MM.1S (cell line): ENCODE measurements around the gene TSPAN31.
A peak's percentile ranks its signal among the peaks of the same experiment; 100 is the strongest.

Source experiments
- DNase-seq: peaks from one replicate; pipeline ENCODE4 v3.0.0-alpha.2; 2015
- H2AFZ ChIP-seq: fragments of 300-600 bp; sonication (generic); 2 replicates; pipeline ENCODE4 v1.6.0; 2016; ENCODE audit warnings: antibody characterized with exemption, low read length
- H3F3A ChIP-seq: fragments of 300-600 bp; sonication (generic); 2 replicates; pipeline ENCODE4 v1.6.1; 2016; ENCODE audit warnings: mild to moderate bottlenecking, antibody characterized with exemption, low read length, moderate library complexity, mixed read lengths; ENCODE audit not compliant: insufficient read depth
- H3K27ac ChIP-seq: fragments of 300-600 bp; sonication (generic); 2 replicates; pipeline ENCODE4 v1.5.1; 2016; ENCODE audit warnings: mild to moderate bottlenecking, low read length
- H3K27me3 ChIP-seq: fragments of 300-600 bp; sonication (generic); replicated peaks from 2 replicates; pipeline ENCODE4 v1.6.0; 2016; ENCODE audit warnings: low read length; ENCODE audit not compliant: insufficient read depth
- H3K36me3 ChIP-seq: fragments of 300-600 bp; sonication (generic); replicated peaks from 2 replicates; pipeline ENCODE4 v1.6.1; 2016; ENCODE audit warnings: mild to moderate bottlenecking, low read length, mixed read lengths; ENCODE audit not compliant: insufficient read depth
- H3K4me1 ChIP-seq: fragments of 300-600 bp; sonication (generic); 2 replicates; pipeline ENCODE4 v1.6.1; 2016; ENCODE audit warnings: low read length, mixed read lengths
- H3K4me2 ChIP-seq: fragments of 300-600 bp; sonication (generic); 2 replicates; pipeline ENCODE4 v1.6.0; 2016; ENCODE audit warnings: low read depth, low read length
- H3K4me3 ChIP-seq: fragments of 300-600 bp; sonication (generic); 2 replicates; pipeline ENCODE4 v1.5.1; 2016; ENCODE audit warnings: low read length, mixed read lengths
- H3K79me2 ChIP-seq: fragments of 300-600 bp; sonication (generic); 2 replicates; pipeline ENCODE4 v1.6.1; 2016; ENCODE audit warnings: mixed run types, low read length, mixed read lengths
- H3K9ac ChIP-seq: fragments of 300-600 bp; sonication (generic); 2 replicates; pipeline ENCODE4 v1.6.1; 2016; ENCODE audit warnings: low read length, mixed read lengths
- H3K9me2 ChIP-seq: fragments of 300-600 bp; sonication (generic); replicated peaks from 2 replicates; pipeline ENCODE4 v1.6.1; 2016; ENCODE audit warnings: mild to moderate bottlenecking, low read length, mixed read lengths; ENCODE audit not compliant: insufficient read depth
- H3K9me3 ChIP-seq: fragments of 300-600 bp; sonication (generic); replicated peaks from 2 replicates; pipeline ENCODE4 v1.6.1; 2016; ENCODE audit warnings: mild to moderate bottlenecking, low read length, mixed read lengths; ENCODE audit not compliant: insufficient read depth
- H4K20me1 ChIP-seq: fragments of 300-600 bp; sonication (generic); 2 replicates; pipeline ENCODE4 v1.6.1; 2016; ENCODE audit warnings: mild to moderate bottlenecking, low read length, moderate library complexity, mixed read lengths; ENCODE audit not compliant: insufficient read depth
- EZH2 ChIP-seq: fragments of 300-600 bp; sonication (generic); optimal IDR thresholded peaks from 2 replicates; pipeline ENCODE3; 2017; ENCODE audit warnings: low read depth, mild to moderate bottlenecking, antibody characterized with exemption, low read length, mixed read lengths
- EZH2phosphoT487 ChIP-seq: fragments of 300-600 bp; sonication (generic); IDR thresholded peaks from 2 replicates; pipeline ENCODE4 v1.6.1; 2018; ENCODE audit warnings: antibody characterized with exemption, low read length
- TF ChIP-seq, protein P1 (sequence below): fragments of 300-600 bp; sonication (generic); IDR thresholded peaks from 2 replicates; pipeline ENCODE4 v1.5.1; 2016; ENCODE audit warnings: antibody characterized with exemption, low read length, mixed read lengths

Gene TSPAN31

DNA sequence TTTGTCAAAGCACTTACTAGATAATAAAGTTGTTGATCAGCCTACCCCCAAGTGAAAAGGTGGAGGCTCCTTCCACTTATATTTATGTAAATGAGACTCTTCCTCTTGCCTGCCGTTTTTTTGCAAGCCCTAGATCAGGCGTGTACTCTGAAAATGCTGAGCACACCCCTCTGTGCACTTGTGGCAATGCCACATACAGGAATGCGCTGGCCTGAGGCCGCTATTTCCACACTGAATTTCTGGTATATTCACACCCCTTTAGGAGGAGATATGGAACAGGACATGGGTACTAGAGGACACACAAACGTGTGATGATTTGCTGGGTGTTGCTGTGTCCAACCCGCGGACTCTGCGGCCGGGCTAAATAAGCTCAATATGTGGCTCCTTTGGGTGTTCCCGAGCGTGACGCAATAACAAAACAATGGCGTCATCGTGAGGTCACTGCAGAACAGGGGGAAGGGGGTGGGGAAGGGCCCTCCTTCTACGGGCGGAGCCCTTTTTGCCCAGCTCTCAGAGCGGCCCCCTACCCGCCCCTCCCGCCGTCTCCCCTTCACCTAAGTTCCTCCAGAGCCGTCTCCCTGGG is 554 bp upstream of the TSPAN31 start:
- H3K4me2 ChIP-seq: peak overlapping the region; percentile 34
- H3K27ac ChIP-seq: peak overlapping the region; percentile 75

DNA sequence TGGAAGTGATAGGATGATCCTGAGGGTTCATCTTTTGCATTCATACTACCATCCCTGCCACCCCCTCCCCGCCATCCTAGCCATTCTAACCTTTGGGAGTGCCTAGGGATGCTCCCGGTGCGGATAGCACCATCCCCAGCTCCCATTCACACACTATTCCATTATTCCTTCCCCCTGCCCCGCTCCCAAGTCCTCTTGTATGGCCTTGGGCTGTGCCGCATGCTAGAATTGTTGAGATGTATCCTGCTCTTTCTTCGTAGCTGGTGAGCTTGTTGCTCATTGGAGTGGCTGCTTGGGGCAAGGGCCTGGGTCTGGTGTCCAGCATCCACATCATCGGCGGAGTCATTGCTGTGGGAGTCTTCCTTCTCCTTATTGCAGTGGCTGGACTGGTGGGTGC is 644 bp downstream of the TSPAN31 start:
- Histone ChIP-seq H3K36me3 (peaks cover 7% of the 10 kb centered on the region; the same call in 1 of the 2 replicates), H2AFZ (no peak overlapping the region), H3K27me3 (no peaks in the 10 kb centered on the region), H4K20me1 (no peaks in the 10 kb centered on the region), H3K27ac (peak overlapping the region; percentile 75; the same call in 1 of the 2 replicates), H3K4me1 (peaks cover 26% of the 10 kb centered on the region), H3K9ac (peak overlapping the region; percentile 87), H3K9me3 (no peaks in the 10 kb centered on the region), H3K79me2 (peaks cover 42% of the 10 kb centered on the region), H3K4me2 (peak overlapping the region; percentile 89), H3K9me2 (no peaks in the 10 kb centered on the region), H3K4me3 (peak overlapping the region; percentile 82), H3F3A (peaks cover 42% of the 10 kb centered on the region)
- TF ChIP-seq EZH2 (no peak), EZH2phosphoT487 (no peak)
- TF ChIP-seq, protein P1, sequence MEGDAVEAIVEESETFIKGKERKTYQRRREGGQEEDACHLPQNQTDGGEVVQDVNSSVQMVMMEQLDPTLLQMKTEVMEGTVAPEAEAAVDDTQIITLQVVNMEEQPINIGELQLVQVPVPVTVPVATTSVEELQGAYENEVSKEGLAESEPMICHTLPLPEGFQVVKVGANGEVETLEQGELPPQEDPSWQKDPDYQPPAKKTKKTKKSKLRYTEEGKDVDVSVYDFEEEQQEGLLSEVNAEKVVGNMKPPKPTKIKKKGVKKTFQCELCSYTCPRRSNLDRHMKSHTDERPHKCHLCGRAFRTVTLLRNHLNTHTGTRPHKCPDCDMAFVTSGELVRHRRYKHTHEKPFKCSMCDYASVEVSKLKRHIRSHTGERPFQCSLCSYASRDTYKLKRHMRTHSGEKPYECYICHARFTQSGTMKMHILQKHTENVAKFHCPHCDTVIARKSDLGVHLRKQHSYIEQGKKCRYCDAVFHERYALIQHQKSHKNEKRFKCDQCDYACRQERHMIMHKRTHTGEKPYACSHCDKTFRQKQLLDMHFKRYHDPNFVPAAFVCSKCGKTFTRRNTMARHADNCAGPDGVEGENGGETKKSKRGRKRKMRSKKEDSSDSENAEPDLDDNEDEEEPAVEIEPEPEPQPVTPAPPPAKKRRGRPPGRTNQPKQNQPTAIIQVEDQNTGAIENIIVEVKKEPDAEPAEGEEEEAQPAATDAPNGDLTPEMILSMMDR: no peak
- DNase-seq: no peak

More for the DNA sequence above, 554 bp upstream of the TSPAN31 start:
- Histone ChIP-seq H2AFZ (peak overlapping the region; percentile 56), H3F3A (peaks cover 42% of the 10 kb centered on the region), H3K27me3 (no peaks in the 10 kb centered on the region), H3K4me1 (peaks cover 28% of the 10 kb centered on the region), H3K9me3 (no peaks in the 10 kb centered on the region), H3K9me2 (no peaks in the 10 kb centered on the region), H3K79me2 (peaks cover 43% of the 10 kb centered on the region), H3K4me3 (peak overlapping the region; percentile 82), H4K20me1 (no peaks in the 10 kb centered on the region; the same call in 1 of the 2 replicates), H3K9ac (peak overlapping the region; percentile 87), H3K36me3 (0 out of 2 replicates have a peak, but pooled peaks cover 7% of the 10 kb centered on the region)
- TF ChIP-seq, protein P1: no peak
- TF ChIP-seq EZH2phosphoT487: no peak
- no peak for TF ChIP-seq EZH2
- DNase-seq: peak; percentile 51

DNA sequence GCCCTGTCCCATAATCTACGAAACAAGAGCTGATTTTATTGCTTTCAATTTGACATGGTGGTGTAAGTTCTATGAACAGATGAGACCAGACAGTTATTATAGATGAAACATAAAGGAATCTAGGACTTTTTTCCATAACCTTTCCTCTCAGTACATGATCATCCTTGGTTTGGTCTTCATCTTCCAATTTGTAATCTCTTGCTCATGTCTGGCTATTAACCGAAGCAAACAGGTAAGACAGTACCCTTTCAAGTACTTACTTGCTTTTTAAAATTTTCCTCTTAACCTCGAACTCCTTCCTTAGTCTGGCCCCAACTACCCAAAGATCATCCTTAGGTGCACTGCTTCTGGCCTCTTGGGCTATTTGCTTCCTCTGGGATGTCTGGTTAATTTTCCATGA is 1.2 kb downstream of the TSPAN31 start:
- no peak overlapping the region; the same call in 1 of the 2 replicates for H3K9ac ChIP-seq
- TF ChIP-seq EZH2phosphoT487 (no peak), EZH2 (no peak)
- TF ChIP-seq, protein P1: no peak
- no peak for DNase-seq
- H3K9me3 ChIP-seq: no peaks in the 10 kb centered on the region
- no peaks in the 10 kb centered on the region for H4K20me1 ChIP-seq
- H3K4me3 ChIP-seq: peak overlapping the region; percentile 82
- H3K79me2 ChIP-seq: peaks cover 42% of the 10 kb centered on the region
- H3F3A ChIP-seq: peaks cover 41% of the 10 kb centered on the region
- peaks cover 26% of the 10 kb centered on the region for H3K4me1 ChIP-seq
- no peak overlapping the region for H3K27ac ChIP-seq
- no peaks in the 10 kb centered on the region for H3K9me2 ChIP-seq
- no peaks in the 10 kb centered on the region for H3K27me3 ChIP-seq
- H2AFZ ChIP-seq: no peak overlapping the region
- H3K36me3 ChIP-seq: peaks cover 7% of the 10 kb centered on the region; the same call in 1 of the 2 replicates
- H3K4me2 ChIP-seq: peak overlapping the region; percentile 89; the same call in 1 of the 2 replicates
